8988T (cell line): ENCODE results near the gene CRIM1.

Source experiments
- DNase-seq: peaks from one replicate; pipeline ENCODE4 v3.0.0; 2011

The CRIM1 gene

DNA sequence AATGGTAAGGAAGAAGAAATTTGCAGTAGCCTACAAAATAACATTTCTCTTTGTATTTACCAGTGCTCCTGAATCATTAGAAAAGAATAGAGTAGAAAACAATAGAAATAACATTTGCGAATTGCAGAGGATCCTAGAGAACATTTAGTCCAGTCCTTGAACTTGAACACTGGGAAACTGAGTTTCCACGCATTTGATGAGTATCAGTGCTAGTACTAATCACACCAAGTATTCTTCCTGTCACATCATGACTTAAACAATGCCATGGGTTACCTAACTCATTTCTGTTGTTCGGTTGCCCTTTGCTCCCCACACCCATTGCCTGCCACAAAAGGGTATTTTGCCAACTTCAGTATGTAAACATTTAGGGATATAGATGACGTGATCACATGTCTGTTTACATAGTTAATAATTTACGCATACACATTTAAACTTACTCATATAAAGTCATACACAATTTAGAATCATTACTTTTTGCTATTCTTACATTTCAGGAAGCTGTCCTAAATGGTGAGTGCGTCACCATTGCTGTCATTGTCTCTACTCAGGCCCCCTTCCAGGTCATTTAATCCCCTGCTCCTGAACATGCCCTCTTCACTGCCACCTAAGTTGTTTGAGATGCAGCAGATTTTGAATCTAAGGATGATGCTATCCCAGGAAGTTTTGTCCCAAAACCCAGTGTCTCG is 42.3 kb downstream of the CRIM1 start:
- DNase-seq: no peak

DNA sequence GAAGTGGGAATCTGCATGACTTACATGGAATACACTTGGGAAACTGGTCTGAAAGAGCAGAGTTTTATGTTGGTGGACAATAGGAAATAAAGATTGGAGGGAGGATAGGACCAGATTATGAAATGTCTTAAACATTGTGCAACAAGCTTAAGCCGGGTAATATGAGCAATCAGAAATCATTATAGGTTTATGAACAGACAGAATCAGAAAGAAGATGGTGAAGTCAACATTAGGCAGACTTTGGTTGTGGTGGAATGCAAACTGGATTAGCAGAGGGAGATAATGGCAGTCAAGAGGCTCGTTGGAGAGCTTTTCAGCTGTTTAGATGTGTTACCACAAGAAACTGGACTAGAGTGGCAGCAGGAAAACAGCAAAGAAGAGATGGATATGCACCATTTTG is 43.5 kb downstream of the CRIM1 start:
- DNase-seq: no peak

- no peak for DNase-seq
Measured at GRCh38 chr2:36403675-36404230, 48.2 kb downstream of the CRIM1 start.

DNA sequence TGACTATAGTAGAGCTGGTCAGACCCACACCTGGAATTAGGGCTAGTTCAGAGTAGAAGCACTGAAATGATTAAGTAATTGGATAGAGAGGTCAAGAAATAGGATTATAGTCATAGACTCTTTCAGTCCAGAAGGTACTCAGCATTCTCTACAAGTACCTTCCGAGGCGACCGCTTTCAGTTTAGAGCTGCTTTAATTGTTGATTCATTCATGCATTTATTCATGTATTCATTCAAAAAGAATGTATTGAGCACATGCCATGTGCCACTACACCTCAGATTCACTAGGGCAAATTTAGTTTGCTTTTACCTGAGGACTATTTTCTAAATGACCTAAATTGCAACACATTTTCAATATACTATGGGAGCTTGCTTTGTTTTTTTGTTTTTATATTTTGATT is 48.7 kb downstream of the CRIM1 start:
- DNase-seq: no peak

DNA sequence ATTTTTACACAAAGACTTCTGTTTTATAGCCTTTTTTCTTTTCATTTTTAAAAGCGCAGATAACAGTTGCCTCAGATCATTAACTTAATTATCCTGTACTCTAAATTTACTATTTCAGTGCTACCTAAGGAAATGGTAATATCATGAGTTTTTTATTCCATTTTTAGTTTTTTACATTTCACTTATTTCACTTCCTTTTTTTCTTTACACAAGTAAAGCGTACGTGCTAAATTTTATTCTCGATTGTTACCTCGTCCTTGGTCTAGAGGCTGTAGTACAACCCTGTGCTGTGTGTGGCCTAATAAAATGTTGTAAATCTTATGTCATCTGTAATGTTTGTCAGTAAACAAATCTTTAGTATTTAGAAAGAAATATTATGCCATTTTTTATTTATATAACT is 49.2 kb downstream of the CRIM1 start:
- no peak for DNase-seq

- DNase-seq: no peak
Measured at GRCh38 chr2:36405183-36405582, 49.6 kb downstream of the CRIM1 start.

- no peak for DNase-seq
Measured at GRCh38 chr2:36406296-36406695, 50.7 kb downstream of the CRIM1 start.

DNA sequence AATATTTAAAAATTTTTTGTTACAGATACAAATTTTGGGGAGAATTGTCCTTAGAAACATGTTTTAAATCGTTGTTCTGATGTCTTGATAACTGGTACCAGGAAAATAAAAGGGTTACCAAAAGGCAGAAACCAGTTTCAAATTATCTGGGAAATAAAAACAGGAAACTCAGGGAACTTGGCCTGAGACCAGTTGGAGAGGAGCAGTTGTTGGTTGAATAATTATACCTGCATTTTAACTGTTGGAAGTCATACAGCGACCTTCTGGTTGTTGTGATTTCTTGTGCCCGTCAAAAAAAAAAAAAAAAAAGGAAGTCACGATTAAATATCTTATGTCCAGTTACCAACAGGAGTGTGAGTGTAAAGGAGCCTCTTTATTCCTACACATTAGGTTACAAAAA is 51.8 kb downstream of the CRIM1 start:
- no peak for DNase-seq

GRCh38 chr2:36408198-36408703 is 52.7 kb downstream of the CRIM1 start:
- DNase-seq: no peak

- DNase-seq: no peak
Measured at GRCh38 chr2:36409335-36409734, 53.8 kb downstream of the CRIM1 start.

DNA sequence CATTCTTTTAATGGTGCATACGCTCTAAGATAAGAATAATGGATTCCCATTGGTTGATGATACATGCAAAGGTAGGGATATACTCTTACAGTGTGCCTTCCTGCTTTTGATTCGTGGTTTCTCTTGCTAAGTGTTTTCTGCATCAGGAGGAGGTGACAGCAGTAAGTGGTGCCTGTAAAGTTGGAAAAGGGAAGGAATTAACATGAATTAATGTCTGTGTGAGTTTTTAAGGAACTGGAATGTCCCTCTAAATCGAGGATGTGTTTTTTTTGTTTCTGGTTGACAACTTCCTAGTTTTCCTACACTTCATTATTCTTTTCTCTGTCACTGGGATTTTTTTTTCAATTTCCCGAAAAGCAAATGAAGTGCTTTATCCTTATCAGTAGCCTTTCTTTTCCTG is 54.4 kb downstream of the CRIM1 start:
- no peak for DNase-seq

DNA sequence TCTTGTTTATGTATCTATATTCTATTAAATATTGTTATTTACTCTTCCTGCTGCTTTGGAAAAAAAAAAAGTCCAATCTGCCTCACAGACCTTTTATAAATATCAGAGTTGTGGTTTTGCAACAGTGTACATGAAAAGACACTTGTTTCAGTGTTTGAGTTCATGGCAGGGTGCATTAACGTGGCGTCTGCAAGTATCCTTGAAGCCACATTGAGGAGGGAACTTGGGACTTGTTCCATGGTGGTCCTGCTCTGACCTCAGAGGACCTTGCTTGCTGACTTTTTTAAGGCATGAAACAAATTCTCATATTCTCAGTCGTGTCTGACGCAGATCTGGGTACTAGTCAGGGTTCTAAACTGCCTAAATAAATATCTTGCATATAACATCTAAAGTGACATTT is 55.1 kb downstream of the CRIM1 start:
- DNase-seq: no peak

- DNase-seq: no peak
Measured at GRCh38 chr2:36411962-36412444, 56.4 kb downstream of the CRIM1 start.

GRCh38 chr2:36413218-36413617 is 57.6 kb downstream of the CRIM1 start:
- DNase-seq: no peak

- DNase-seq: no peak
Measured at GRCh38 chr2:36414307-36414706, 58.7 kb downstream of the CRIM1 start.

DNA sequence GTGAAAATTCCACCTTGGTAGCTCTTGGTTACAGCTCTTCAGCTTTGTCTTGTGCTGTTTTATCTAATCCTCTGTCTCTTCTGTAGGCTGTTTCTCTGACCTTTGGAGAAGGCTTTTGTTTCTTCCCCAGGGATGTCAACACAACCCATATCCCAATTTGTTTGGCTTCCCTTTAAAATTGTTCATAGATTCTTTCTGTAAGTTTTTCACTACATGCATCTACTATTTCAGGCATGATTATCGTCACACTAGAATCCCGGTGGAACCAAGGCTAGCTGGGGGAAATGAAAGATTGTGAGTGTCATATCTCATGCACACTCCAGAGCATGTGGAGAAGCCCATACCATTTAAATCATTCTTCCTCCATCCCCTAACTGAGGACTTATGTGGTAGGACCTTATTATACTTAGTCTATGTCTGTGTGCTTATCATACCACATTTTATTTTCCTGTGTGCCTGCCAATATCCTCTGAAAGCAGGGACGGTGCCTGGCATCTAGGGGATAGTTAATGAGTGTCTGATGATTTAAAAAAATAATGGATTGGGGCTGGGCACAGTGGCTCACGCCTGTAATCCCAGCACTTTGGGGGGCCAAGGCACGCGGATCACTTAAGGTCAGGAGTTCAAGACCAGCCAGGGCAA is 59.9 kb downstream of the CRIM1 start:
- no peak for DNase-seq

GRCh38 chr2:36416370-36417165 is 61.0 kb downstream of the CRIM1 start:
- no peak for DNase-seq

- no peak for DNase-seq
Measured at GRCh38 chr2:36420569-36421181, 65.1 kb downstream of the CRIM1 start.

- no peak for DNase-seq
Measured at GRCh38 chr2:36421379-36421778, 65.8 kb downstream of the CRIM1 start.

DNA sequence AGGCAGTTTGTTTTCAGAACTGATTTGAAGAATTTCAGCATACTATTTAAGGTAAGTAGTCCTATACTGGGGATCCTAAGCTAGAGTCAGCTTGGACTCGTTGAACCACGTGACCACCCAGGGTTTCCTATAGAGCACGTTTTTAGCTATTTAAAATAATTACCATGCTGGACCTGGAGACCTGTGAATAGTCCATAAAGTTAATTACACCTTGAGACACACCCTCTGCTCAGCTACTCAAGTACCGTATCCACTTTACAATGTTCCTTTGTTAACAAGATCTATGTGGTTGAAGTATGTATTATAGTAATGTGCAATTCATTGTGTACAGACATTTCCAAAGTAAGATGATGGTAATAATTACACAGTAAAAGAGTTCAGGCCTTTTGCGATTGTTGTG is 67.6 kb downstream of the CRIM1 start:
- no peak for DNase-seq

DNA sequence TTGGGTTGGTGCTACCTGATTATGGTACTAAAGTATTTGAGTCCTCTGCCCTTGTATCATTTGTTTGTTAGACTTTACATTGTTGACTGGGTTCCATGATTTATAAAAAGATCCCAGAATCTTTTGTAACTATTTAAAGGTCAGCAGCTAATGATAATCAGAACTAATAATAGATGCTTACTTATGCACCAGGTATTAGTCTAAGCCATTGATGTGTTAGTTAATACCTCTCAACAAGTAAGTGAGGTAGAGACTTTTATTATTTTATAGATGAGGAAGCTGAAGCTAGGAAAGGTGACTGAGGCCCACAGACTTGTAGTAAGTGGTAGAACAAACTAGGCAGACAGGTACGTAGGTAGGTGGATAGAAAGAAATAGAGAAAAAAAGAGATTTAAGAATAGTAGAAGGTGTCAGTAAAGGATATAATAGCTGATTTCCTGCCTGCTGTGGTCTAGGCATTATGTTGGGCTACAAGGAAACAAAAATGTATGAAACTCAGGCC is 68.1 kb downstream of the CRIM1 start:
- DNase-seq: no peak

DNA sequence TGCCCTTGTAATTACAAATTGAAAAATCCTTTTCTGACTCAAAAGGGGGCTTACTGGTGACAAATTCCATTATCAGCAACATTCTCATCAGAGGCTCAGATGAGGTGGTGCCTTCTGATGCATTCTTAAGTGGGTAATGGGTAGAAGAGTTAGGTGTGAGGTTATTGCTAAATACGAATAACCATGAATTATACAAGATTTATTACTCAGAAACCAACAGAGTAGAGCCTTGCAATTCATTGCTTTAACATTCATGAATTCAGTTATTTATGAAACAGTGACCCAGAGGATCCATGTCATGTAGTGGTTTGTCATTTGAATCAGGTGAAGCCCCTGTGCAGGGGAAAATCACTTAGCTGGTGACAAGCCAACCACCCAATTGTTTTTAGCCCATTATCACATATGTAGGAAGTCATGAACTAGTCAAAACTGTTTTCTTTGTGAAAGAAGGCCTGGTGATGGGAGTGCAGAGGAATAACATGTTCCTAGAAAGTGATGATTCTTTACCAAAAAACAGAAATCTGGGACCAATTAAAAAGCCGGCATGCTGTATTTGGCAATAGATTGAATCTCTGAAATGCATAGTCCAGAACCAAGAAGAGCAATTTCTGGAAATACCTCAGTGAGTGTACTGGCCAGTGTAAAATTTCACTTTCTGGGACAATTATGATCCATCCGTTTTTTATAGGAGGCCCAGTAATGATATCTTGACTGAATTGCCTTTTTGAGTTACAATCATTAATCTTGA is 70.2 kb downstream of the CRIM1 start:
- DNase-seq: no peak
